HG02973 (cell line): ENCODE data around the gene AP2B1.

Source experiments
- ATAC-seq: cut with Tn5 transposase; IDR thresholded peaks from one replicate; pipeline ENCODE4 v1.9.1; 2021; ENCODE audit warnings: moderate library complexity; ENCODE audit not compliant: unreplicated experiment

AP2B1 gene

GRCh38 chr17:35766489-35766877, 179.4 kb downstream of the AP2B1 start:
- no peak for ATAC-seq

GRCh38 chr17:35766903-35767510, 179.9 kb downstream of the AP2B1 start:
- no peak for ATAC-seq

- no peak for ATAC-seq
These were observed 181.7 kb downstream of the AP2B1 start for GRCh38 chr17:35768797-35769196.

GRCh38 chr17:35769895-35770486, 182.9 kb downstream of the AP2B1 start:
- ATAC-seq, result no peak

DNA sequence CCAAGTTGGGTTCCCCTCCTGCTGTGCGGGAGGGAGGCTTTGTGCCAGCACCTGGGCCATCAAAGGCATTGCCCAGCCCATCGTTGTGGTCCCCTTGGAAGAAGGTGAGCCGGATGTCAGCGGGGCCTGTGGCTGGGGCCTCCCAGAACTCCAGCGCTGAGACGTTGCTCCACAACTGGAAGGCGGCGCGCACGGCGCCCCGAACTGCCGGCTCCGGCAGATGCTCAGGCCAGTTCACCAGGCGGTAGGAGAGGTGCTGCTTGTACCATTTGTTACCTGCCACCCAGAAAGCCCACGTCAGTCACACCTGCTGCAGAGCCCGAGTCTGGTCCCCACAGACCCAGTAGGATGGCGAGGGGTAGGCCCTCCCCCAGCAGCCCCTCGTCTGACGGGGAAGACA, 186.0 kb downstream of the AP2B1 start:
- ATAC-seq, result no peak

DNA sequence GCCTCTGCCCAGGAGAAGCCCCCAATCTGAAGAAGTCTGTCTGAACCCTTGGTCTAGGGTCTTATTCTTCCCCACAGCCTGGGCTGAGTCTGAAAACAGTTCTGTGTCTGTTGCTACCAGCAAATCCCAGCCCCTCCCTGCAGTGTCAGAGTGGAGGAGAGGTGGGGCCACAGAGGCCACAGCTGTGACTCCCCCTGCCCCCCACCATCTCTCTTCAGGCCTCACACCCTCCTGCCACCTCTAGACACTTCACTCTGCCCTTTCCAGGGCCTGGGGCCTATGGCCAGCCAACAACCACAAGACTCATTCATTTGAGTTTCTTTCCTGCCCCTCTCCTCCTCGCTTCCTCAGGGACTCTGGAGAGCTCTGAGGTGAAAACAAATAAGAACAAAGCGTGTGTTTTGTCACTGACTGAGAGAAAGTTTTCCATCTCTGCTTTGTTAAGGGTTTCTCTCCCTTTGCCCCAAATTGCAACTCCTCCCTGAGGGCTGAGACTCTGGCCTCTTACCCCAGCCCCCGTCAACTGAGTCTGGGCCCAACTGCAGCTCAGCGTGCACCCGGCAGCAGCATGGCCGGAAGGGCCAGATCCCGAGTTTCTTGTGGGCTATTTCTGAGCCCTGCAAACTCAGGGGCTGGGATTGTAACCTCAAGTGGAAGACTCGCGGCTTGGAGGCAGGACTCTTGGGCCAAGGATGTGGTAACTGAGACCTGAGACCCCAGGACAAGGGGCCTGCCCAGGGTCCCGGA, 186.7 kb downstream of the AP2B1 start:
- no peak for ATAC-seq

- no peak for ATAC-seq
These were observed 187.4 kb downstream of the AP2B1 start for GRCh38 chr17:35774499-35774898.

GRCh38 chr17:35775039-35775438, 187.9 kb downstream of the AP2B1 start:
- ATAC-seq, result no peak

GRCh38 chr17:35775583-35775982, 188.5 kb downstream of the AP2B1 start:
- ATAC-seq, result no peak
